Fibroblast of lung (primary cell): Measurements from ENCODE around the gene HRH3.

Source experiments
- EZH2 ChIP-seq: IDR thresholded peaks from 2 replicates; pipeline ENCODE4 v1.5.1; 2012; ENCODE audit warnings: low read length, control low read depth, mild to moderate bottlenecking; ENCODE audit errors: missing control alignments
- TF ChIP-seq, protein P1 (sequence below), 2 donors: IDR thresholded peaks in 1 of 2; conservative IDR thresholded peaks in 1 of 2; 1 replicate in 1 of 2; 2 replicates in 1 of 2; pipeline ENCODE4 v1.5.1; 2011 to 2012; ENCODE audit warnings: low read length in 2 of 2, control low read depth in 1 of 2, inconsistent platforms in 1 of 2, low read depth in 1 of 2, mild to moderate bottlenecking in 1 of 2

GRCh38 chr20:62168890-62169435 is 51.1 kb downstream of the HRH3 start:
- TF ChIP-seq, protein P1, sequence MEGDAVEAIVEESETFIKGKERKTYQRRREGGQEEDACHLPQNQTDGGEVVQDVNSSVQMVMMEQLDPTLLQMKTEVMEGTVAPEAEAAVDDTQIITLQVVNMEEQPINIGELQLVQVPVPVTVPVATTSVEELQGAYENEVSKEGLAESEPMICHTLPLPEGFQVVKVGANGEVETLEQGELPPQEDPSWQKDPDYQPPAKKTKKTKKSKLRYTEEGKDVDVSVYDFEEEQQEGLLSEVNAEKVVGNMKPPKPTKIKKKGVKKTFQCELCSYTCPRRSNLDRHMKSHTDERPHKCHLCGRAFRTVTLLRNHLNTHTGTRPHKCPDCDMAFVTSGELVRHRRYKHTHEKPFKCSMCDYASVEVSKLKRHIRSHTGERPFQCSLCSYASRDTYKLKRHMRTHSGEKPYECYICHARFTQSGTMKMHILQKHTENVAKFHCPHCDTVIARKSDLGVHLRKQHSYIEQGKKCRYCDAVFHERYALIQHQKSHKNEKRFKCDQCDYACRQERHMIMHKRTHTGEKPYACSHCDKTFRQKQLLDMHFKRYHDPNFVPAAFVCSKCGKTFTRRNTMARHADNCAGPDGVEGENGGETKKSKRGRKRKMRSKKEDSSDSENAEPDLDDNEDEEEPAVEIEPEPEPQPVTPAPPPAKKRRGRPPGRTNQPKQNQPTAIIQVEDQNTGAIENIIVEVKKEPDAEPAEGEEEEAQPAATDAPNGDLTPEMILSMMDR (conservative IDR thresholded peaks at IDR 0.05 in 1 of 2, IDR thresholded peaks at IDR 0.05 in 1 of 2; ENCODE audit: low read depth in 1 of 2, low read length in 2 of 2) = no peak
- TF ChIP-seq EZH2 = no peak
